Measurements from ENCODE around the gene EZR. TPM values are rescaled to one million over a fixed set of nuclear protein-coding genes. Genes with fewer than 3 reads are reported as not detected.

The EZR gene
- total and polyA plus RNA-seq, 2 of the 13 experiments (the other 11 are each of a cell fraction or from before 2014, with no cell fraction given) = 34.7 to 60.3 TPM

DNA sequence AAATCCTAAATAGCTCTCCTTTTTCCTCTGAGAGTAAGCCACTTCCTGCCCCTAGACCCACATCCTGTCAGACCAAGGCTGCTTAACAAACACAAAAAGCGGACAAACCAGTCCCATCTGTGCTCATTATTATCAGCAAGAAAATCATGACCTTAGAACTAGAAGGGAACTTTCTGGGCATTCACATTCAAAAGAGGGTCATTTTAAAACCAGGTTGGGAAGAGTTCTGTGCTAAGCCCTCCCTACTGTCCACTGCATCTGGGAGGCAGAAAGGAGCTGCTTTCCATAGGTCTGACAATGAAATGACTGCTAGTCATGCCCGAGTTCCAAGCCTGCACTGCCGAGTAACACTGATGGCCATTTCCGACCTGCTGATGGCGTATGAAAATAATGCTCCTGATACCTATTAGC lies 15.4 kb downstream of the EZR start:
- POLR2A ChIA-PET = no interaction called here
- CTCF ChIA-PET (ENCODE audit: low intra/inter-chr PET ratio, low total read pairs) = no interaction called here
- no peaks in the 10 kb centered on the region for H3K9me3 ChIP-seq (ENCODE audit: low read length)
- H3K27me3 ChIP-seq (ENCODE audit: control insufficient read depth in 1 of 2, insufficient read depth in 2 of 2, low read length in 2 of 2) = no peaks in the 10 kb centered on the region
- no peaks in the 10 kb centered on the region; a peak in 1 of 5 replicates for H3K36me3 ChIP-seq (replicated peaks in 1 of 2; ENCODE audit: control insufficient read depth in 1 of 2, insufficient read depth in 2 of 2, low read length in 2 of 2)
- FAIRE-seq (no peak), ATAC-seq (peak; percentile 34; the same call in 1 of the 3 replicates), DNase-seq (ENCODE audit: low spot score) (no peak)
- H3K4me1 ChIP-seq (ENCODE audit: insufficient read depth, low read length) = peaks cover 65% of the 10 kb centered on the region
- H3K79me2 ChIP-seq (ENCODE audit: insufficient read depth, low read length) = peaks cover 68% of the 10 kb centered on the region
- H3K27ac ChIP-seq (ENCODE audit: extremely low read length, insufficient read depth, low read length) = peak overlapping the region; percentile 8
- H3K4me2 ChIP-seq (ENCODE audit: low read depth, low read length) = no peak overlapping the region
- peaks cover 17% of the 10 kb centered on the region for H4K20me1 ChIP-seq (ENCODE audit: insufficient read depth, low read length)
- no peak overlapping the region for H2AFZ ChIP-seq (ENCODE audit: low read length)
- in situ Hi-C loops (cut with HindIII; ENCODE audit: extremely low pct_ligation_motif_present, low pct_unique_long_range_greater_than_20kb) (no loop called here), intact Hi-C loops (cut with micrococcal nuclease; ENCODE audit: unreplicated experiment) (no loop called here)
- WGBS (ENCODE audit: low lambda C conversion rate) = 93% methylated on average over 5 of the region's 5 CpGs
- H3K9ac ChIP-seq (ENCODE audit: insufficient read depth, low read depth, low read length) = no peak overlapping the region
- no peak overlapping the region; a peak in 1 of 6 replicates for H3K4me3 ChIP-seq (replicated peaks in 1 of 3; ENCODE audit: insufficient read depth in 1 of 3, low read depth in 2 of 3, low read length in 3 of 3)
- no TSS peak for BruUV-seq (replicated peaks)
- TF ChIP-seq RNF2 (conservative IDR thresholded peaks at IDR 0.05; ENCODE audit: low read depth) = no peak
- TF ChIP-seq SPEN (CRISPR knock-in tag; IDR thresholded peaks at IDR 0.05; ENCODE audit: low read depth) = no peak
- TF ChIP-seq, protein P1, sequence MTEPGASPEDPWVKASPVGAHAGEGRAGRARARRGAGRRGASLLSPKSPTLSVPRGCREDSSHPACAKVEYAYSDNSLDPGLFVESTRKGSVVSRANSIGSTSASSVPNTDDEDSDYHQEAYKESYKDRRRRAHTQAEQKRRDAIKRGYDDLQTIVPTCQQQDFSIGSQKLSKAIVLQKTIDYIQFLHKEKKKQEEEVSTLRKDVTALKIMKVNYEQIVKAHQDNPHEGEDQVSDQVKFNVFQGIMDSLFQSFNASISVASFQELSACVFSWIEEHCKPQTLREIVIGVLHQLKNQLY (CRISPR knock-in tag; IDR thresholded peaks at IDR 0.05) = no peak
- TF ChIP-seq TOPORS (CRISPR knock-in tag; IDR thresholded peaks at IDR 0.05) = no peak
- TF ChIP-seq, protein P2, sequence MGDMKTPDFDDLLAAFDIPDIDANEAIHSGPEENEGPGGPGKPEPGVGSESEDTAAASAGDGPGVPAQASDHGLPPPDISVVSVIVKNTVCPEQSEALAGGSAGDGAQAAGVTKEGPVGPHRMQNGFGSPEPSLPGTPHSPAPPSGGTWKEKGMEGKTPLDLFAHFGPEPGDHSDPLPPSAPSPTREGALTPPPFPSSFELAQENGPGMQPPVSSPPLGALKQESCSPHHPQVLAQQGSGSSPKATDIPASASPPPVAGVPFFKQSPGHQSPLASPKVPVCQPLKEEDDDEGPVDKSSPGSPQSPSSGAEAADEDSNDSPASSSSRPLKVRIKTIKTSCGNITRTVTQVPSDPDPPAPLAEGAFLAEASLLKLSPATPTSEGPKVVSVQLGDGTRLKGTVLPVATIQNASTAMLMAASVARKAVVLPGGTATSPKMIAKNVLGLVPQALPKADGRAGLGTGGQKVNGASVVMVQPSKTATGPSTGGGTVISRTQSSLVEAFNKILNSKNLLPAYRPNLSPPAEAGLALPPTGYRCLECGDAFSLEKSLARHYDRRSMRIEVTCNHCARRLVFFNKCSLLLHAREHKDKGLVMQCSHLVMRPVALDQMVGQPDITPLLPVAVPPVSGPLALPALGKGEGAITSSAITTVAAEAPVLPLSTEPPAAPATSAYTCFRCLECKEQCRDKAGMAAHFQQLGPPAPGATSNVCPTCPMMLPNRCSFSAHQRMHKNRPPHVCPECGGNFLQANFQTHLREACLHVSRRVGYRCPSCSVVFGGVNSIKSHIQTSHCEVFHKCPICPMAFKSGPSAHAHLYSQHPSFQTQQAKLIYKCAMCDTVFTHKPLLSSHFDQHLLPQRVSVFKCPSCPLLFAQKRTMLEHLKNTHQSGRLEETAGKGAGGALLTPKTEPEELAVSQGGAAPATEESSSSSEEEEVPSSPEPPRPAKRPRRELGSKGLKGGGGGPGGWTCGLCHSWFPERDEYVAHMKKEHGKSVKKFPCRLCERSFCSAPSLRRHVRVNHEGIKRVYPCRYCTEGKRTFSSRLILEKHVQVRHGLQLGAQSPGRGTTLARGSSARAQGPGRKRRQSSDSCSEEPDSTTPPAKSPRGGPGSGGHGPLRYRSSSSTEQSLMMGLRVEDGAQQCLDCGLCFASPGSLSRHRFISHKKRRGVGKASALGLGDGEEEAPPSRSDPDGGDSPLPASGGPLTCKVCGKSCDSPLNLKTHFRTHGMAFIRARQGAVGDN (CRISPR knock-in tag; IDR thresholded peaks at IDR 0.05) = no peak
- TF ChIP-seq, protein P3, sequence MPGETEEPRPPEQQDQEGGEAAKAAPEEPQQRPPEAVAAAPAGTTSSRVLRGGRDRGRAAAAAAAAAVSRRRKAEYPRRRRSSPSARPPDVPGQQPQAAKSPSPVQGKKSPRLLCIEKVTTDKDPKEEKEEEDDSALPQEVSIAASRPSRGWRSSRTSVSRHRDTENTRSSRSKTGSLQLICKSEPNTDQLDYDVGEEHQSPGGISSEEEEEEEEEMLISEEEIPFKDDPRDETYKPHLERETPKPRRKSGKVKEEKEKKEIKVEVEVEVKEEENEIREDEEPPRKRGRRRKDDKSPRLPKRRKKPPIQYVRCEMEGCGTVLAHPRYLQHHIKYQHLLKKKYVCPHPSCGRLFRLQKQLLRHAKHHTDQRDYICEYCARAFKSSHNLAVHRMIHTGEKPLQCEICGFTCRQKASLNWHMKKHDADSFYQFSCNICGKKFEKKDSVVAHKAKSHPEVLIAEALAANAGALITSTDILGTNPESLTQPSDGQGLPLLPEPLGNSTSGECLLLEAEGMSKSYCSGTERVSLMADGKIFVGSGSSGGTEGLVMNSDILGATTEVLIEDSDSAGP (CRISPR knock-in tag; IDR thresholded peaks at IDR 0.05; ENCODE audit: borderline replicate concordance) = no peak
- TF ChIP-seq SUZ12 (IDR thresholded peaks at IDR 0.05; ENCODE audit: low read depth, low read length) = no peak
- TF ChIP-seq IKZF1 (IDR thresholded peaks at IDR 0.05) = no peak
- TF ChIP-seq, protein P4, sequence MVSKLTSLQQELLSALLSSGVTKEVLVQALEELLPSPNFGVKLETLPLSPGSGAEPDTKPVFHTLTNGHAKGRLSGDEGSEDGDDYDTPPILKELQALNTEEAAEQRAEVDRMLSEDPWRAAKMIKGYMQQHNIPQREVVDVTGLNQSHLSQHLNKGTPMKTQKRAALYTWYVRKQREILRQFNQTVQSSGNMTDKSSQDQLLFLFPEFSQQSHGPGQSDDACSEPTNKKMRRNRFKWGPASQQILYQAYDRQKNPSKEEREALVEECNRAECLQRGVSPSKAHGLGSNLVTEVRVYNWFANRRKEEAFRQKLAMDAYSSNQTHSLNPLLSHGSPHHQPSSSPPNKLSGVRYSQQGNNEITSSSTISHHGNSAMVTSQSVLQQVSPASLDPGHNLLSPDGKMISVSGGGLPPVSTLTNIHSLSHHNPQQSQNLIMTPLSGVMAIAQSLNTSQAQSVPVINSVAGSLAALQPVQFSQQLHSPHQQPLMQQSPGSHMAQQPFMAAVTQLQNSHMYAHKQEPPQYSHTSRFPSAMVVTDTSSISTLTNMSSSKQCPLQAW (CRISPR knock-in tag; IDR thresholded peaks at IDR 0.05) = no peak
- no peak for TF ChIP-seq PRMT3 (CRISPR knock-in tag; IDR thresholded peaks at IDR 0.05; ENCODE audit: borderline replicate concordance, low read depth)
- TF ChIP-seq ARNTL (CRISPR knock-in tag; IDR thresholded peaks at IDR 0.05) = no peak
- no peak for TF ChIP-seq ZNF296 (CRISPR knock-in tag; conservative IDR thresholded peaks at IDR 0.05)
- TF ChIP-seq GTF2F1 (IDR thresholded peaks at IDR 0.05; ENCODE audit: low read length) = no peak
- TF ChIP-seq, protein P5, sequence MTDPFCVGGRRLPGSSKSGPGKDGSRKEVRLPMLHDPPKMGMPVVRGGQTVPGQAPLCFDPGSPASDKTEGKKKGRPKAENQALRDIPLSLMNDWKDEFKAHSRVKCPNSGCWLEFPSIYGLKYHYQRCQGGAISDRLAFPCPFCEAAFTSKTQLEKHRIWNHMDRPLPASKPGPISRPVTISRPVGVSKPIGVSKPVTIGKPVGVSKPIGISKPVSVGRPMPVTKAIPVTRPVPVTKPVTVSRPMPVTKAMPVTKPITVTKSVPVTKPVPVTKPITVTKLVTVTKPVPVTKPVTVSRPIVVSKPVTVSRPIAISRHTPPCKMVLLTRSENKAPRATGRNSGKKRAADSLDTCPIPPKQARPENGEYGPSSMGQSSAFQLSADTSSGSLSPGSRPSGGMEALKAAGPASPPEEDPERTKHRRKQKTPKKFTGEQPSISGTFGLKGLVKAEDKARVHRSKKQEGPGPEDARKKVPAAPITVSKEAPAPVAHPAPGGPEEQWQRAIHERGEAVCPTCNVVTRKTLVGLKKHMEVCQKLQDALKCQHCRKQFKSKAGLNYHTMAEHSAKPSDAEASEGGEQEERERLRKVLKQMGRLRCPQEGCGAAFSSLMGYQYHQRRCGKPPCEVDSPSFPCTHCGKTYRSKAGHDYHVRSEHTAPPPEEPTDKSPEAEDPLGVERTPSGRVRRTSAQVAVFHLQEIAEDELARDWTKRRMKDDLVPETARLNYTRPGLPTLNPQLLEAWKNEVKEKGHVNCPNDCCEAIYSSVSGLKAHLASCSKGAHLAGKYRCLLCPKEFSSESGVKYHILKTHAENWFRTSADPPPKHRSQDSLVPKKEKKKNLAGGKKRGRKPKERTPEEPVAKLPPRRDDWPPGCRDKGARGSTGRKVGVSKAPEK (CRISPR knock-in tag; IDR thresholded peaks at IDR 0.05; ENCODE audit: borderline replicate concordance) = no peak
- no peak for TF ChIP-seq ZNF660 (CRISPR knock-in tag; IDR thresholded peaks at IDR 0.05; ENCODE audit: borderline replicate concordance, low read depth)
